H1 (cell line): ENCODE data around the gene PLCL1.

Experiments used
- ATF3 ChIP-seq: IDR thresholded peaks from 2 replicates; pipeline ENCODE4 v1.6.1; 2011; ENCODE audit warnings: low read depth, mild to moderate bottlenecking, low read length; ENCODE audit not compliant: insufficient read depth
- CBX8 ChIP-seq: fragments of 300-800, 300-1000 bp; sonication (generic); IDR thresholded peaks from 2 replicates; pipeline ENCODE4 v1.7.1; 2016; ENCODE audit warnings: low read depth, low read length, borderline replicate concordance
- CHD2 ChIP-seq: IDR thresholded peaks from 2 replicates; pipeline ENCODE4 v1.6.1; 2012; ENCODE audit warnings: low read length, improper control_type of control experiment
- CTCF ChIP-seq, 3 experiments: IDR thresholded peaks; 1 replicate in 2 of 3; 2 replicates in 1 of 3; pipeline versions ENCODE4 v1.5.1 to v1.6.1; 2011; ENCODE audit warnings: low read length in 3 of 3, mild to moderate bottlenecking in 3 of 3, inconsistent platforms in 2 of 3, low read depth in 1 of 3, moderate library complexity in 1 of 3; ENCODE audit not compliant: insufficient read depth in 1 of 3; ENCODE audit errors: control extremely low read depth in 1 of 3
- EZH2 ChIP-seq: fragments of 200-600 bp; sonication (generic); IDR thresholded peaks from 2 replicates; pipeline ENCODE4 v1.7.1; 2012; ENCODE audit warnings: low read depth, mild to moderate bottlenecking, moderate library complexity, low read length, inconsistent platforms; ENCODE audit not compliant: severe bottlenecking
- PHF8 ChIP-seq: fragments of 200-600 bp; sonication (generic); conservative IDR thresholded peaks from 2 replicates; pipeline ENCODE4 v1.7.1; 2012; ENCODE audit warnings: low read depth, mild to moderate bottlenecking, inconsistent platforms, low read length, moderate library complexity
- POLR2A ChIP-seq, 2 experiments: IDR thresholded peaks; 1 replicate in 1 of 2; 2 replicates in 1 of 2; pipeline ENCODE4 v1.6.1; 2011; ENCODE audit warnings: low read depth in 2 of 2, low read length in 2 of 2, mild to moderate bottlenecking in 2 of 2; ENCODE audit errors: control extremely low read depth in 1 of 2
- POLR2AphosphoS5 ChIP-seq: IDR thresholded peaks from 2 replicates; pipeline ENCODE4 v1.6.1; 2011; ENCODE audit warnings: low read depth, low read length
- RXRA ChIP-seq: IDR thresholded peaks from 2 replicates; pipeline ENCODE4 v1.6.1; 2011; ENCODE audit warnings: low read depth, mild to moderate bottlenecking, low read length, moderate library complexity; ENCODE audit not compliant: insufficient read depth
- TAF1 ChIP-seq: IDR thresholded peaks from 2 replicates; pipeline ENCODE4 v1.6.1; 2011; ENCODE audit warnings: mild to moderate bottlenecking, low read depth, low read length

- TF ChIP-seq TAF1 (no peak), POLR2A (IDR thresholded peaks at IDR 0.05; ENCODE audit: control extremely low read depth in 1 of 2, low read depth in 2 of 2, low read length in 2 of 2) (no peak), POLR2AphosphoS5 (no peak), CHD2 (no peak), CTCF (IDR thresholded peaks at IDR 0.05; ENCODE audit: control extremely low read depth in 1 of 3, insufficient read depth in 1 of 3, low read depth in 1 of 3, low read length in 3 of 3) (no peak), EZH2 (no peak), CBX8 (no peak), RXRA (no peak), PHF8 (no peak), ATF3 (no peak)
Observed at GRCh38 chr2:197838579-197838978, 34.2 kb downstream of the PLCL1 start.
